DND-41 (cell line): ENCODE measurements around the gene DNM2.

Source experiments
- ATAC-seq: fragments of 200-7000 bp; cut with Tn5 transposase; 3 replicates; pipeline ENCODE4 v1.9.1; 2021; ENCODE audit warnings: low read depth; ENCODE audit not compliant: insufficient read depth
- DNase-seq: peaks from one replicate; pipeline ENCODE4 v3.0.0-alpha.2; 2020
- H2AFZ ChIP-seq: 2 replicates; pipeline ENCODE4 v1.6.0; 2012; ENCODE audit warnings: low read depth, low read length
- H3K27ac ChIP-seq: 2 replicates; pipeline ENCODE4 v1.5.1; 2012; ENCODE audit warnings: low read length, inconsistent platforms
- H3K27me3 ChIP-seq: fragments of 200-600 bp; sonication (generic); 2 replicates; pipeline ENCODE4 v1.6.0; 2012; ENCODE audit warnings: low read length, mild to moderate bottlenecking, inconsistent platforms; ENCODE audit not compliant: insufficient read depth, poor library complexity
- H3K36me3 ChIP-seq: 2 replicates; pipeline ENCODE4 v1.5.1; 2012; ENCODE audit warnings: low read length, inconsistent platforms; ENCODE audit not compliant: insufficient read depth
- H3K4me1 ChIP-seq: 2 replicates; pipeline ENCODE4 v1.5.1; 2012; ENCODE audit warnings: mild to moderate bottlenecking, low read length; ENCODE audit not compliant: insufficient read depth
- H3K4me2 ChIP-seq: 2 replicates; pipeline ENCODE4 v1.6.0; 2012; ENCODE audit warnings: mild to moderate bottlenecking, moderate library complexity, low read length, inconsistent platforms; ENCODE audit not compliant: insufficient read depth
- H3K4me3 ChIP-seq, 2 experiments: fragments of 200-600 bp in 1 of 2; shearing (Covaris generic) in 1 of 2; 2 replicates each; pipeline ENCODE4 v1.5.1; 2012 to 2016; ENCODE audit warnings: inconsistent platforms in 2 of 2, low read length in 2 of 2, mild to moderate bottlenecking in 2 of 2, low read depth in 1 of 2, moderate library complexity in 1 of 2
- H3K79me2 ChIP-seq: 2 replicates; pipeline ENCODE4 v1.6.0; 2012; ENCODE audit warnings: low read length, inconsistent platforms; ENCODE audit not compliant: insufficient read depth
- H3K9ac ChIP-seq: 2 replicates; pipeline ENCODE4 v1.6.0; 2012; ENCODE audit warnings: low read depth, mild to moderate bottlenecking, inconsistent platforms, low read length, moderate library complexity
- H3K9me3 ChIP-seq: 2 replicates; pipeline ENCODE4 v1.5.1; 2012; ENCODE audit warnings: low read length, moderate library complexity, mild to moderate bottlenecking, inconsistent platforms; ENCODE audit not compliant: insufficient read depth, severe bottlenecking
- H4K20me1 ChIP-seq: 2 replicates; pipeline ENCODE4 v1.6.0; 2012; ENCODE audit warnings: low read length; ENCODE audit not compliant: insufficient read depth
- CTCF ChIP-seq: IDR thresholded peaks from 2 replicates; pipeline ENCODE4 v1.5.1; 2012; ENCODE audit warnings: borderline replicate concordance, low read length, moderate library complexity, mild to moderate bottlenecking; ENCODE audit not compliant: poor library complexity, severe bottlenecking; ENCODE audit errors: extremely low read depth
- EZH2 ChIP-seq: IDR thresholded peaks from 3 replicates; pipeline ENCODE4 v1.6.1; 2012; ENCODE audit warnings: borderline replicate concordance, low read depth, mild to moderate bottlenecking, moderate library complexity, low read length, inconsistent platforms; ENCODE audit not compliant: severe bottlenecking

Gene DNM2

GRCh38 chr19:10848230-10848856 lies 130.5 kb downstream of the DNM2 start, which contains the start of gene C19orf38:
C19orf38 (plus strand) TSS chr19:10848415; CDS start chr19:10848509, 94 bp downstream.
- no peaks in the 10 kb centered on the region for H3K79me2 ChIP-seq
- H2AFZ ChIP-seq, result no peak within 1 kb of the TSS
- H3K27me3 ChIP-seq, result no peaks in the 10 kb centered on the region
- ATAC-seq (no peak), DNase-seq (no peak)
- no peak within 1 kb of the TSS for H3K4me3 ChIP-seq
- H3K9ac ChIP-seq, result no peak within 1 kb of the TSS
- H3K27ac ChIP-seq, result no peak within 1 kb of the TSS
- no peak within 1 kb of the TSS for H3K4me2 ChIP-seq
- H3K9me3 ChIP-seq, result peaks cover 8% of the 10 kb centered on the region
- no peak for TF ChIP-seq EZH2
- TF ChIP-seq CTCF, result no peak
- H3K36me3 ChIP-seq, result no peaks in the 10 kb centered on the region
- no peaks in the 10 kb centered on the region for H3K4me1 ChIP-seq
- H4K20me1 ChIP-seq, result no peaks in the 10 kb centered on the region

GRCh38 chr19:10850631-10851030 lies 132.8 kb downstream of the DNM2 start:
- Histone ChIP-seq H2AFZ (no peak overlapping the region), H3K36me3 (no peaks in the 10 kb centered on the region), H3K9ac (no peak overlapping the region), H3K27ac (no peak overlapping the region), H3K4me1 (no peaks in the 10 kb centered on the region), H3K9me3 (peaks cover 8% of the 10 kb centered on the region), H4K20me1 (no peaks in the 10 kb centered on the region), H3K4me2 (no peak overlapping the region), H3K79me2 (no peaks in the 10 kb centered on the region), H3K4me3 (no peak overlapping the region), H3K27me3 (no peaks in the 10 kb centered on the region)
- TF ChIP-seq EZH2 (no peak), CTCF (no peak)
- DNase-seq (no peak), ATAC-seq (no peak)

GRCh38 chr19:10852098-10852800 lies 134.4 kb downstream of the DNM2 start:
- no peaks in the 10 kb centered on the region for H3K9me3 ChIP-seq
- TF ChIP-seq CTCF, result no peak
- no peak for TF ChIP-seq EZH2
- H3K4me2 ChIP-seq, result no peak overlapping the region
- no peaks in the 10 kb centered on the region for H3K4me1 ChIP-seq
- no peak overlapping the region for H2AFZ ChIP-seq
- H3K27me3 ChIP-seq, result no peaks in the 10 kb centered on the region
- no peak for DNase-seq
- H3K27ac ChIP-seq, result no peak overlapping the region
- ATAC-seq, result no peak
- H3K9ac ChIP-seq, result no peak overlapping the region
- H3K4me3 ChIP-seq, result no peak overlapping the region
- H4K20me1 ChIP-seq, result no peaks in the 10 kb centered on the region
- no peaks in the 10 kb centered on the region for H3K79me2 ChIP-seq
- H3K36me3 ChIP-seq, result no peaks in the 10 kb centered on the region
